Retina (tissue), 1 donor: ENCODE measurements around the gene A2M.

Experiments
- DNase-seq: peaks from one replicate; pipeline ENCODE4 v3.0.0-alpha.2; 2016

The A2M gene

GRCh38 chr12:9098115-9098452 is 17.6 kb downstream of the A2M start:
- no peak for DNase-seq

- no peak for DNase-seq
Observed at GRCh38 chr12:9096563-9097176, 19.0 kb downstream of the A2M start.

DNA sequence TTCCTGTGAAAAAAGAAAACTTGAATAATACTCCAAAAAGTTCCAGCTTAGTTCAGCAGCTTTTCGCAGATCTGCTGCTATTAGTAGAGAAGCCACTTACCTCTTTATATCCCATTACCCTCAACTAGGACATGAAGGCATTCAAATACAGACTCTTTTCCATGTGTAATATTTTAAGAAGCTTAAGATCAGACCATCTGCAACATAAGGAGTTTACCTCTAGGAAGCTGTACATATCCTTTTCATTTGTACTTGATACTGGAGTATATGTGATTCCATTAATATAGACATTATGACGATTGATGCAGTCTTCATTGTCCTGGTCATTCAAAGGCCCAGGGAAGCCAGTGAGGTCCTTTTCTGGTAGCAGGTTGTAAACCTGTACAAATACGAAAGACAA is 20.4 kb downstream of the A2M start:
- no peak for DNase-seq

- no peak for DNase-seq
Observed at GRCh38 chr12:9094512-9095206, 21.1 kb downstream of the A2M start.

DNA sequence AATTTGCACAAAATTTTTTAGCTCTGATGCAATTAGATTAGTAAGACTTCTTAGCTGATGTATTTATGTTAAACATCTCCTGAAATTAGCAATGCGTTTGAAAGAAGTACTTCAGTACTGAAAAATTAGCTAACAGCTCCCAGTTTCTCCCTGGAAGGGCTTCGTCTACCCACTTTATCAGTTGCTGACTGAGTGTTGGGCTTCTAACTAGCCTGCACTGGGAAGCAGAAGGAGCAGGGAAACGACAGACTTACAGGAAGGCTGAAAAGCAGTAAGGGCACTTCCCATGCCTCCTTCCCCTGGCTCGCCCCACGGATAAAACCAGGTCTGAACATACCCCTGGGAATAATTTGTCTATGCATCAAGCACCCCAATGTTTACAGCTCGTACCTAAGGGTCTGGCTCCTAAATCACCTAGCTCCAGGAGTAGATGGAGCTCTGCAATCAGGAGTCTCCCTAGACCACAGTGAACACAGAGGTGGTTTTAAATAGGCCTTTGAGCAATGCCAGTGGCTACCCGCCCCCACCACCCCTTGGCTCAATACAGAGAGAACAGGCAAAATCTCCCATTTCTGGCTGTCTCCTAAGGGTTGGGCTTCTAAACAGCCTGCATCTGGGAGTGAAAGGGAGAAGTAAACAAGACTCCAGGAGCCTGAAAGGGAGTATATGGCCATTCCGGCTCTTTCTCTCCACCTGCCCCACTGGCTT is 23.7 kb downstream of the A2M start:
- no peak for DNase-seq

DNA sequence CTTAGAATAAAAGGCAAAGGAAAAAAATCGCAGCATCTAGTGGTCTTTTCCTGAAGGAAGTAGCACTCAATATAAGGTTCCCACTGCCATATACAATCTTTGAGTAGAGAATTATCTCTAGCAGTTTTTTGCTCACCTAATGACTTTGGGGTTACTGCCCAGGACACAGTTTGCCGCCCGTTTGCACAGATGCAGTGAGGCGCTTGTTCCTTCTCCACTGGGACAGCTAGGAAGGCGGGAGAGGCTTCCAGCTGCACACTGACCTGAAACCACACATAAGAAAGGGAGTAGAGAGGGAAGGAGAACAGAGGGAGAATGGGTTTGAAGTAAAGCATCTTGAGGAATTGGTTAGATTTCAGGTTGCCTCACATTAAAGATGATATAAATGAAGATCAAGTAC is 25.5 kb downstream of the A2M start:
- no peak for DNase-seq

- no peak for DNase-seq
Observed at GRCh38 chr12:9087087-9087835, 28.5 kb downstream of the A2M start.

DNA sequence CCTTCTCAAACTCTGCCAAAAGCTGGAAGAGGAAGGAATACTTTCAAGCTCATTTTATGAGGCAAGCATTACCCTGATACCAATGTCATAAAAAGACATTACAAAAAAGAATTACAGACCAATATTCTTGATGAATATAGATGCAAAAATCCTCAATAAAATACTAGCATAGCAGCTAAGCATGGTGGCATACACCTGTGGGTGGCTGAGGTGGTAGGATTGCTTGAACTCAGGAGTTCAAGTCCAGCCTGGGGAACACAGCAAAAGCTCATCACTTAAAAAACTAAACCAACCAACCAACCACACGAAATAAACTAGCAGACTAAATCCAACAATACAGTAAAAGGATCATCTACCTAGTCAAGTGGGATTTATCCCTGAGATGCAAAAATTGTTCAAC is 29.6 kb downstream of the A2M start:
- no peak for DNase-seq

- DNase-seq = no peak
Observed at GRCh38 chr12:9084417-9084816, 31.3 kb downstream of the A2M start.

GRCh38 chr12:9083793-9084192 is 31.9 kb downstream of the A2M start:
- no peak for DNase-seq

GRCh38 chr12:9081667-9082427 is 33.9 kb downstream of the A2M start:
- DNase-seq = no peak

GRCh38 chr12:9079883-9080675 is 35.6 kb downstream of the A2M start:
- DNase-seq = no peak

GRCh38 chr12:9079082-9079481 is 36.6 kb downstream of the A2M start:
- no peak for DNase-seq

- no peak for DNase-seq
Observed at GRCh38 chr12:9077152-9078031, 38.3 kb downstream of the A2M start.

DNA sequence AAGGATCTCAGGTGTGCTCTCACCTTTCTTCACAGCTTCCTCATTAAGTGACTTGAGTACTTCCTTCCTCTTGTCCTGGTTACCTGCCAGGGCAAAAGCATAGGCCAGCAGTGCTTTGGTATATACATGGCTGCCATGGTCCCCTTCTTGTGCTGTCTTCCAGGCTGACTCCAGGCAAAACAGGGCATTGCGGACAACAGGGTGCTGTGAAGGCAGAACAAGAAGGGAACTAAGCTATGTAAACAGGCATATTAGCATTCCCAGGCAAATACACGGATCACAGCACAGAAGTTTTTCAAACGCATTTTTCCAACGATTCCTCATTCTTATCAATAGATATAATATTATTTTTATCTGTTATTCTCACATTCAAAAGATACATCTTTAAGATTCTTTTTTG is 39.0 kb downstream of the A2M start:
- no peak for DNase-seq

DNA sequence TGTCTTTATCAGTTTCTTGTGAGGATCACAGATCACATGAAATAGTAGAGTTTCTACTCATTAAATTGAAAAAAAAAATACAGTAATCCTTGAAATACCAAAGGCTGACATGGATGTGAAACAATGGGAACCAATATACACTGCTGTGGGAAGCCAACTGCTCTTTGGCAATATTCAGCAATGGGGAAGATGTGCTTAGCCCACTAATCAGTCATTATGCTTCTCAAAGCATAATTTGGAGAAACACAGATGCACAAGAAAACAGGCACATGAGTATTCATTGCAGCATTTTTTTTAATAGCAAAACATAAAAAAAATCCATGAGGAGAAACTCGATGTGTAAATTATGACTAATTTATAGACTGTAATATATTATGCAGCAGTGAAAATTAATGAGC is 40.6 kb downstream of the A2M start:
- DNase-seq = no peak

DNA sequence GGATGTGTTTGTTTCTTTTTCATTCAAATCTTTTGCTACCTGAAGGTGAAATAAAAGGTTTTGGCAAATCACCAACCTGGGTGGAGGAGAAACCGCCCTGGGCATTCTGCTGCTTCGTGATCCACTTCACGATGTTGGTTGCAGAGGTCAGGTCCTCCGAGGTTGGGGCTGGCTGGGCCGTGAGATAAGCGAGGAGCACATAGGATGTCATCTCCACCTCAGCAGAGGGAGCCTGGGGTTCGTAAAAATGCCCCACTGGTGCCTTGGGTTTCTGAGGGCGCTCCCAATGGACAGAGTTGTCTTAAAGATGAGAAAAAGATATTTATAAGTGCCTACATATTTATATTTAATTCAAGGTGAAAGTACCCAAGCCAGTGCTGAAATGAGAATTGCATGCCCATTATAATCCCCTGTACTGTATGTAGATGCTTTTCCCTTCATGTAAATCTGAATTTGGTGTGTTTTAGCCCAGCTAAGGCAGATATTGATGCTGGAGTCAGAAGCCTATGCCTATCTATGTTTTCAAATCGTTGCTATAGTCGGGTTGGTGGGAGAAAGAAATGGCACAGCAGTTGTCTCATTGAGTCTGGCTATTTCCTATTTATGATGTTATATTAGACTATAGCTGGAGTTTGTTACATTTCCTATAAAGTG is 41.1 kb downstream of the A2M start:
- DNase-seq = no peak

- DNase-seq = no peak
Observed at GRCh38 chr12:9073076-9073475, 42.6 kb downstream of the A2M start.

- DNase-seq = no peak
Observed at GRCh38 chr12:9072481-9073038, 43.2 kb downstream of the A2M start.

DNA sequence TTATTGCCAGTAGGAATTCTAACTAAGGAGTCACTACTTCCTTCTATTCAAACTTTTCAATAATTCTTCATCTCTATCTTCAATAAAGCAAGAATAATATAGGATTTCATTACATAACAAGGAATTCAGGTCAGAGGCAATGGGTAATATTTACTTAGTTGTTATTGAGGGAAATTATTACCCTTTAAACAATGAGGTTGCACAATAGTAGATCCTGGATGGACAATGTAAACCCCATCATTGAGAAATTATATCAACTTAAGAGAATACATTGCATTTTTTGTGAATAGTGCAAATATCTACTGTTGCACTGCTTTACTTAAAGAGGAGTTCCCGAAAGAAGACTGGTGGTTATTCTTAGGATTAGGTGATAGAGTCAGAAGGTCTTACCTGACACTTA is 43.8 kb downstream of the A2M start:
- DNase-seq = no peak
